Hepatocyte (in vitro differentiated cells): ENCODE results near the gene DPH2. TPM values are rescaled to one million over a fixed set of nuclear protein-coding genes. Genes with fewer than 3 reads are reported as not detected.

Source experiments
- DNase-seq: peaks from one replicate; pipeline ENCODE4 v3.0.0-alpha.2; 2016; ENCODE audit warnings: low spot score
- H2AFZ ChIP-seq: fragments of 200-600 bp; sonication (generic); 2 replicates; pipeline ENCODE4 v1.6.0; 2016; ENCODE audit warnings: antibody characterized with exemption, mild to moderate bottlenecking
- H3K27ac ChIP-seq: fragments of 200-600 bp; sonication (generic); 2 replicates; pipeline ENCODE4 v1.5.1; 2016; ENCODE audit warnings: mild to moderate bottlenecking
- H3K27me3 ChIP-seq: fragments of 200-600 bp; sonication (generic); 2 replicates; pipeline ENCODE4 v1.6.1; 2016
- H3K36me3 ChIP-seq: fragments of 200-600 bp; sonication (generic); replicated peaks from 2 replicates; pipeline ENCODE4 v1.5.1; 2016; ENCODE audit warnings: low read depth; ENCODE audit not compliant: insufficient read depth
- H3K4me1 ChIP-seq: fragments of 200-600 bp; sonication (generic); 2 replicates; pipeline ENCODE4 v1.5.1; 2016; ENCODE audit warnings: mild to moderate bottlenecking, moderate library complexity; ENCODE audit not compliant: insufficient read depth
- H3K4me2 ChIP-seq: fragments of 200-600 bp; sonication (generic); 2 replicates; pipeline ENCODE4 v1.6.0; 2016
- H3K4me3 ChIP-seq: fragments of 200-600 bp; sonication (generic); 2 replicates; pipeline ENCODE4 v1.5.1; 2016; ENCODE audit warnings: mild to moderate bottlenecking
- H3K79me2 ChIP-seq: fragments of 200-600 bp; sonication (generic); 2 replicates; pipeline ENCODE4 v1.6.0; 2017; ENCODE audit warnings: mild to moderate bottlenecking
- H3K9me2 ChIP-seq: fragments of 200-600 bp; sonication (generic); replicated peaks from 2 replicates; pipeline ENCODE4 v1.6.0; 2017; ENCODE audit warnings: mild to moderate bottlenecking; ENCODE audit not compliant: insufficient read depth
- H3K9me3 ChIP-seq: fragments of 200-600 bp; sonication (generic); 2 replicates; pipeline ENCODE4 v1.5.1; 2016; ENCODE audit warnings: low read depth, mild to moderate bottlenecking
- H4K20me1 ChIP-seq: fragments of 200-600 bp; sonication (generic); 2 replicates; pipeline ENCODE4 v1.6.0; 2016; ENCODE audit warnings: mild to moderate bottlenecking; ENCODE audit not compliant: insufficient read depth, poor library complexity, severe bottlenecking
- EZH2 ChIP-seq: fragments of 200-600 bp; sonication (generic); IDR thresholded peaks from 2 replicates; pipeline ENCODE4 v1.6.1; 2016; ENCODE audit warnings: antibody characterized with exemption, mild to moderate bottlenecking, borderline replicate concordance
- EZH2phosphoT487 ChIP-seq: fragments of 200-600 bp; sonication (generic); IDR thresholded peaks from one replicate; pipeline ENCODE4 v1.6.1; 2018; ENCODE audit warnings: antibody characterized with exemption, mild to moderate bottlenecking, low read depth, moderate library complexity; ENCODE audit not compliant: unreplicated experiment, severe bottlenecking
- WGBS: methylation state at CpG from one replicate; pipeline ENCODE4 v1.1.6; 2016; ENCODE audit warnings: low lambda C conversion rate; ENCODE audit errors: missing lambda C conversion rate; 5-methylcytosine and 5-hydroxymethylcytosine counted together
- polyA plus RNA-seq: library from polyadenylated mRNA; unstranded; fragments of >200 nt; fragmentation: Nextera tagmentation; extraction: Ambion mirVana; gene quantifications from 2 replicates; pipeline ENCODE4 v1.2.1, GENCODE V29; 2016
- total RNA-seq: library from RNA; depleted of rRNA; stranded (reverse); fragments of >200 nt; gene quantifications from 2 replicates; pipeline ENCODE4 v1.2.3, GENCODE V29; 2014
- TF ChIP-seq, protein P1 (sequence below): fragments of 200-600 bp; sonication (generic); IDR thresholded peaks from 2 replicates; pipeline ENCODE4 v1.5.1; 2016; ENCODE audit warnings: antibody characterized with exemption, mild to moderate bottlenecking; ENCODE audit not compliant: poor library complexity

Gene DPH2
- total RNA-seq (18.6 and 31.5 TPM in 2 replicates), polyA plus RNA-seq (20.2 and 21.5 TPM in 2 replicates)

GRCh38 chr1:43969746-43970466, at the start of gene DPH2:
DPH2 (plus strand) TSS chr1:43970010; CDS start chr1:43970176, 166 bp downstream.
- H3K36me3 ChIP-seq: no peaks in the 10 kb centered on the region

DNA sequence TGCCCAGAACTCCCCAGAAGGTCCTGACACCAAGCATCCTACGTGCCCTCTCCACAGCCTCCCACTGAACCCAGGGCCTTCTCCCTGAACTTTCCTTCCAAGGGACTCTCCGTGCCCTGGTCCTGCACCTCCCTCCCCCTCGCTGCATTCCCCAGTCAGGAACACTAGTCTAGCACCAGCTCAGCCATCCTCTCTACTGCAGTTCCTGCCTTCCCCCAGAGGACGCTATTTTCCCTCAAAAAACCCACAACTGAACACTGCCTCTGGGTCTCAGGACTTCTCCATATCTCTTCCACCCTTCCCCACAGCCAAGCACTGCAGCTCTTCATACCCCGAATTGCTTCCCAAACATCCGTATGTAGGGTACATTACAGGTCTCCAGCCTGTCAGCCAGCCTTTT, 48.8 kb upstream of the DPH2 start:
- TF ChIP-seq EZH2 (no peak), EZH2phosphoT487 (no peak)
- TF ChIP-seq, protein P1, sequence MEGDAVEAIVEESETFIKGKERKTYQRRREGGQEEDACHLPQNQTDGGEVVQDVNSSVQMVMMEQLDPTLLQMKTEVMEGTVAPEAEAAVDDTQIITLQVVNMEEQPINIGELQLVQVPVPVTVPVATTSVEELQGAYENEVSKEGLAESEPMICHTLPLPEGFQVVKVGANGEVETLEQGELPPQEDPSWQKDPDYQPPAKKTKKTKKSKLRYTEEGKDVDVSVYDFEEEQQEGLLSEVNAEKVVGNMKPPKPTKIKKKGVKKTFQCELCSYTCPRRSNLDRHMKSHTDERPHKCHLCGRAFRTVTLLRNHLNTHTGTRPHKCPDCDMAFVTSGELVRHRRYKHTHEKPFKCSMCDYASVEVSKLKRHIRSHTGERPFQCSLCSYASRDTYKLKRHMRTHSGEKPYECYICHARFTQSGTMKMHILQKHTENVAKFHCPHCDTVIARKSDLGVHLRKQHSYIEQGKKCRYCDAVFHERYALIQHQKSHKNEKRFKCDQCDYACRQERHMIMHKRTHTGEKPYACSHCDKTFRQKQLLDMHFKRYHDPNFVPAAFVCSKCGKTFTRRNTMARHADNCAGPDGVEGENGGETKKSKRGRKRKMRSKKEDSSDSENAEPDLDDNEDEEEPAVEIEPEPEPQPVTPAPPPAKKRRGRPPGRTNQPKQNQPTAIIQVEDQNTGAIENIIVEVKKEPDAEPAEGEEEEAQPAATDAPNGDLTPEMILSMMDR: no peak
- Histone ChIP-seq H3K4me2 (no peak overlapping the region), H3K9me3 (no peaks in the 10 kb centered on the region), H3K79me2 (no peaks in the 10 kb centered on the region), H3K27me3 (no peaks in the 10 kb centered on the region), H3K4me3 (no peak overlapping the region), H3K9me2 (no peaks in the 10 kb centered on the region), H4K20me1 (no peaks in the 10 kb centered on the region), H3K36me3 (no peaks in the 10 kb centered on the region), H3K27ac (no peak overlapping the region), H2AFZ (no peak overlapping the region), H3K4me1 (no peaks in the 10 kb centered on the region)
- no peak for DNase-seq
- 85% methylated on average over 6 of the region's 6 CpGs for WGBS

More at GRCh38 chr1:43969746-43970466, at the start of gene DPH2:
- Histone ChIP-seq H3K27me3 (no peaks in the 10 kb centered on the region), H3K9me3 (no peaks in the 10 kb centered on the region), H4K20me1 (no peaks in the 10 kb centered on the region), H3K4me2 (peak within 1 kb of the TSS; percentile 87), H3K4me1 (peaks cover 6% of the 10 kb centered on the region), H3K27ac (no peak within 1 kb of the TSS), H2AFZ (no peak within 1 kb of the TSS), H3K4me3 (peak within 1 kb of the TSS; percentile 64), H3K9me2 (no peaks in the 10 kb centered on the region), H3K79me2 (peaks cover 10% of the 10 kb centered on the region)
- WGBS: 2% methylated on average over 44 of the region's 47 CpGs
- DNase-seq: peak; percentile 97
- TF ChIP-seq EZH2phosphoT487 (no peak), EZH2 (no peak)
- TF ChIP-seq, protein P1: no peak

DNA sequence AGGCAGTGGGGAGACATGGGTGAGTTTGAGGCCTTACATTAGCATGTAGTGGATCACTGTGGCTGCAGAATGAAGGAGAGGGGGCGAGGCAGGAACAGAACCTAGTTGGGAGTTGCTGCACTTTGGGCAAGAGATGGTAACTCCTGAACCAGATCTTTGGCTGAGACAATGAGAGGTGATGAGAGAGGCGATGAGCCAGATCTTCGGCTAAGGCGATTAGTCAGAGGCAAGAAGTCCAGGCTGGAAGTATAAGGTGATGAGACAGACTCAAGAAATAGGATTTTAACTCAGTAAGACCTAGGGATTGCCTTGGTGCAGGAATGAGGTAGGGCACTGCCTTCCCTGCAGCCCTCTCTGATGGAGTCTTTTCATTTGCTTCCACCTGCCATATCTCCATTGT, 45.3 kb upstream of the DPH2 start:
- H3K9me3 ChIP-seq: no peaks in the 10 kb centered on the region
- H3K27me3 ChIP-seq: no peaks in the 10 kb centered on the region
- H3K4me1 ChIP-seq: no peaks in the 10 kb centered on the region
- no peak overlapping the region for H2AFZ ChIP-seq
- no peaks in the 10 kb centered on the region for H3K36me3 ChIP-seq
- no peaks in the 10 kb centered on the region for H4K20me1 ChIP-seq
- no peaks in the 10 kb centered on the region for H3K9me2 ChIP-seq
- no peak overlapping the region for H3K4me3 ChIP-seq
- 97% methylated on average over 4 of the region's 4 CpGs for WGBS
- DNase-seq: no peak
- H3K4me2 ChIP-seq: no peak overlapping the region
- no peaks in the 10 kb centered on the region for H3K79me2 ChIP-seq
- TF ChIP-seq, protein P1: no peak
- TF ChIP-seq EZH2phosphoT487 (no peak), EZH2 (no peak)
- H3K27ac ChIP-seq: no peak overlapping the region
